Bone marrow (tissue), 2 donors: ENCODE results near the gene LPCAT3.

ENCODE experiments used
- DNase-seq, 2 donors: peaks; one replicate each; lab custom pipeline; 2025; lab: John Stamatoyannopoulos, UW

LPCAT3 gene

GRCh38 chr12:6937481-6938352, 80.6 kb downstream of the LPCAT3 start:
- DNase-seq, result peak; percentile 65 to 95

GRCh38 chr12:6936636-6937480, 81.4 kb downstream of the LPCAT3 start:
- DNase-seq, result no peak

- no peak for DNase-seq
Observed at GRCh38 chr12:6936194-6936635, 82.1 kb downstream of the LPCAT3 start.

- DNase-seq, result no peak
Observed at GRCh38 chr12:6935371-6936193, 82.7 kb downstream of the LPCAT3 start.

- no peak for DNase-seq
Observed at GRCh38 chr12:6934110-6934509, 84.2 kb downstream of the LPCAT3 start.

- DNase-seq, result no peak
Observed at GRCh38 chr12:6932766-6933165, 85.5 kb downstream of the LPCAT3 start.

- DNase-seq, result no peak
Observed at GRCh38 chr12:6929466-6930452, 88.5 kb downstream of the LPCAT3 start.

GRCh38 chr12:6928703-6929407, 89.4 kb downstream of the LPCAT3 start:
- no peak for DNase-seq

- no peak for DNase-seq
Observed at GRCh38 chr12:6928022-6928702, 90.1 kb downstream of the LPCAT3 start.

- peak in 1 of 2 donors; percentile 22 for DNase-seq
Observed at GRCh38 chr12:6927379-6928021, 90.8 kb downstream of the LPCAT3 start, which contains the start of gene ATN1. ATN1 (plus strand) TSS chr12:6927959; CDS start chr12:6934002, 6,043 bp downstream.
